Endothelial cell of umbilical vein (primary cell): Measurements from ENCODE around the gene KRTAP10-11. TPM values are rescaled to one million over a fixed set of nuclear protein-coding genes. Genes with fewer than 3 reads are reported as not detected.

Experiments
- BruUV-seq: library from RNA; stranded (reverse); fragments of 400-500 nt; replicated peaks from 2 replicates; lab custom pipeline; 2021; lab: Mats Ljungman, UMichigan
- CTCF ChIA-PET: fragments of 300-600, 350-600 bp; sonication (Branson Sonifier 250); formaldehyde crosslinking; loops from one replicate; lab custom pipeline; 2021; ENCODE audit warnings: antibody characterized with exemption, inconsistent platforms; lab: Charles Lee
- POLR2A ChIA-PET: fragments of 300-600, 350-600 bp; sonication (Branson Sonifier 250); formaldehyde crosslinking; loops from one replicate; lab custom pipeline; 2021; ENCODE audit warnings: antibody characterized with exemption, inconsistent platforms; lab: Charles Lee
- DNase-seq: peaks from one replicate; pipeline ENCODE4 v3.0.0-alpha.2; 2011; ENCODE audit warnings: low read depth, low spot score
- FAIRE-seq: peaks from 2 replicates; lab custom pipeline; 2011; peaks lifted over from hg19 to GRCh38; lab: Jason Lieb, UNC
- H2AFZ ChIP-seq: 2 replicates; pipeline ENCODE4 v1.6.0; 2012; ENCODE audit warnings: low read depth, low read length, control low read depth, inconsistent platforms
- H3K27ac ChIP-seq: 2 replicates; pipeline ENCODE4 v1.5.1; 2011; ENCODE audit warnings: low read depth, mild to moderate bottlenecking, control low read depth, low read length, moderate library complexity; ENCODE audit not compliant: insufficient read depth
- H3K27me3 ChIP-seq, 2 experiments: 2 replicates each; pipeline versions ENCODE4 v1.6.0 to v1.6.1; 2011; ENCODE audit warnings: low read length in 2 of 2, mixed read lengths in 1 of 2; ENCODE audit not compliant: control insufficient read depth in 2 of 2, insufficient read depth in 2 of 2
- H3K36me3 ChIP-seq, 2 experiments: 2 replicates in 1 of 2; 3 replicates in 1 of 2; pipeline ENCODE4 v1.5.1; 2011; ENCODE audit warnings: low read length in 2 of 2, mild to moderate bottlenecking in 1 of 2, moderate library complexity in 1 of 2; ENCODE audit not compliant: control insufficient read depth in 2 of 2, insufficient read depth in 2 of 2; ENCODE audit errors: extremely low read depth in 1 of 2
- H3K4me1 ChIP-seq: 3 replicates; pipeline ENCODE4 v1.5.1; 2011; ENCODE audit warnings: mild to moderate bottlenecking, low read length; ENCODE audit not compliant: control insufficient read depth, insufficient read depth; ENCODE audit errors: extremely low read depth
- H3K4me2 ChIP-seq: 2 replicates; pipeline ENCODE4 v1.6.1; 2011; ENCODE audit warnings: low read length, control low read depth, mixed read lengths; ENCODE audit not compliant: insufficient read depth
- H3K4me3 ChIP-seq, 3 experiments: fragments of 200-600 bp in 1 of 3; sonication (generic), shearing (Covaris generic) in 1 of 3; replicated peaks in 1 of 3; 2 replicates each; pipeline ENCODE4 v1.5.1; 2011 to 2016; ENCODE audit warnings: control low read depth in 3 of 3, low read length in 3 of 3, mild to moderate bottlenecking in 2 of 3, inconsistent platforms in 1 of 3, low read depth in 1 of 3, moderate library complexity in 1 of 3; ENCODE audit not compliant: insufficient read depth in 1 of 3
- H3K79me2 ChIP-seq: 2 replicates; pipeline ENCODE4 v1.6.0; 2012; ENCODE audit warnings: low read length, inconsistent platforms; ENCODE audit not compliant: control insufficient read depth, insufficient read depth
- H3K9ac ChIP-seq: replicated peaks from 2 replicates; pipeline ENCODE3; 2011; ENCODE audit warnings: low read length, control low read depth; ENCODE audit not compliant: insufficient read depth; ENCODE audit errors: extremely low read depth
- H3K9me1 ChIP-seq: replicated peaks from 3 replicates; pipeline ENCODE4 v1.6.0; 2011; ENCODE audit warnings: mild to moderate bottlenecking, low read length; ENCODE audit not compliant: control insufficient read depth, insufficient read depth; ENCODE audit errors: extremely low read depth
- H3K9me3 ChIP-seq: replicated peaks from 2 replicates; pipeline ENCODE4 v1.5.1; 2012; ENCODE audit warnings: low read length, inconsistent platforms; ENCODE audit not compliant: control insufficient read depth, insufficient read depth
- H4K20me1 ChIP-seq: replicated peaks from 2 replicates; pipeline ENCODE3; 2011; ENCODE audit warnings: mild to moderate bottlenecking, low read length; ENCODE audit not compliant: control insufficient read depth, insufficient read depth; ENCODE audit errors: extremely low read depth
- CTCF ChIP-seq, 2 donors: IDR thresholded peaks; 1 replicate in 1 of 2; 2 replicates in 1 of 2; pipeline ENCODE4 v1.5.1; 2011; ENCODE audit warnings: low read length in 2 of 2, mild to moderate bottlenecking in 2 of 2, moderate library complexity in 2 of 2, control low read depth in 1 of 2, inconsistent platforms in 1 of 2, low read depth in 1 of 2; ENCODE audit not compliant: insufficient read depth in 1 of 2; ENCODE audit errors: extremely low read depth in 1 of 2
- EZH2 ChIP-seq: IDR thresholded peaks from 2 replicates; pipeline ENCODE4 v1.6.1; 2012; ENCODE audit warnings: borderline replicate concordance, low read depth, mild to moderate bottlenecking, moderate library complexity, low read length, inconsistent platforms; ENCODE audit not compliant: severe bottlenecking
- FOS ChIP-seq: IDR thresholded peaks from 2 replicates; pipeline ENCODE4 v1.6.1; 2011; ENCODE audit warnings: mild to moderate bottlenecking, low read length, moderate library complexity, borderline replicate concordance; ENCODE audit not compliant: insufficient read depth
- GATA2 ChIP-seq: IDR thresholded peaks from 2 replicates; pipeline ENCODE4 v1.7.0; 2011; ENCODE audit warnings: low read depth, mild to moderate bottlenecking, moderate library complexity, mixed read lengths, low read length; ENCODE audit not compliant: insufficient read length, insufficient read depth
- JUN ChIP-seq: IDR thresholded peaks from 2 replicates; pipeline ENCODE4 v1.6.1; 2011; ENCODE audit warnings: borderline replicate concordance, low read depth; ENCODE audit not compliant: insufficient read length, insufficient read depth
- MAX ChIP-seq: IDR thresholded peaks from 2 replicates; pipeline ENCODE4 v1.6.1; 2011; ENCODE audit not compliant: insufficient read depth, insufficient read length
- MYC ChIP-seq: IDR thresholded peaks from one replicate; pipeline ENCODE4 v1.6.1; 2011; ENCODE audit warnings: mild to moderate bottlenecking, low read depth, low read length
- POLR2A ChIP-seq: IDR thresholded peaks from 2 replicates; pipeline ENCODE4 v1.6.1; 2012; ENCODE audit warnings: low read depth, mild to moderate bottlenecking, control low read depth, low read length
- POLR2AphosphoS5 ChIP-seq: IDR thresholded peaks from 2 replicates; pipeline ENCODE4 v1.6.1; 2012; ENCODE audit warnings: low read depth, mild to moderate bottlenecking, control low read depth, low read length, moderate library complexity; ENCODE audit not compliant: insufficient read depth
- dilution Hi-C: fragments of 300-500 bp; cut with MboI; formaldehyde crosslinking; loops from one replicate; pipeline ENCODE4 v1.15.0; 2019; ENCODE audit warnings: low sequenced_read_pairs; ENCODE audit not compliant: extremely low pct_ligation_motif_present
- intact Hi-C: fragments of 100-400 bp; cut with micrococcal nuclease; formaldehyde crosslinking; loops from one replicate; pipeline ENCODE4 v1.10.0; 2022
- polyA plus RNA-seq, 4 experiments: library from polyadenylated mRNA; depleted of rRNA in 3 of 4; stranded (reverse) in 3 of 4; unstranded in 1 of 4; fragments of >200 nt; gene quantifications; 2 replicates each; pipeline versions ENCODE4 v1.2.1 to v1.2.3, GENCODE V29; 2011 to 2012; ENCODE audit warnings: missing spikeins in 1 of 4
- total RNA-seq: library from RNA; stranded (reverse); gene quantifications from 2 replicates; pipeline ENCODE4 v1.2.3, GENCODE V29; 2021

Gene KRTAP10-11
- total and polyA plus RNA-seq, 2 donors (not counting 3 experiments of a cell fraction or from before 2014, with no cell fraction given), result not detected

- H3K27ac ChIP-seq, result no peak within 1 kb of the TSS
- POLR2A ChIA-PET, result no interaction called here
- CTCF ChIA-PET, result interaction anchor here (1.0 to 1.5 kb wide), 2 partner anchors 9 to 74 kb away, joined by 3 to 4 read pairs; no protein-coding TSS in a partner anchor
- TF ChIP-seq GATA2 (no peak), POLR2A (no peak)
- DNase-seq (no peak), FAIRE-seq (no peak)
- H3K4me1 ChIP-seq, result no peaks in the 10 kb centered on the region
- H4K20me1 ChIP-seq, result no peaks in the 10 kb centered on the region
- dilution Hi-C loops, result no loop called here
- H3K9ac ChIP-seq, result no peak within 1 kb of the TSS
- no peak within 1 kb of the TSS for H3K4me3 ChIP-seq
- no peaks in the 10 kb centered on the region for H3K9me1 ChIP-seq
- no peak within 1 kb of the TSS for H2AFZ ChIP-seq
- no TSS peak for BruUV-seq
- peaks cover 2 to 4% of the 10 kb centered on the region in 2 experiments for H3K27me3 ChIP-seq
- no peaks in the 10 kb centered on the region for H3K9me3 ChIP-seq
- H3K36me3 ChIP-seq, result no peaks in the 10 kb centered on the region
- no peak within 1 kb of the TSS for H3K4me2 ChIP-seq
- intact Hi-C loops, result no loop called here
- no peaks in the 10 kb centered on the region for H3K79me2 ChIP-seq
Measured at GRCh38 chr21:44666401-44667320, 20.4 kb downstream of the KRTAP10-11 start, which contains the start of gene KRTAP12-2. Gene KRTAP12-2, minus strand, starts transcription at chr21:44666927. Its CDS starts 41 bp downstream, at chr21:44666886.

- ChIA-PET POLR2A (no interaction called here), CTCF (interaction anchor here (1.5 kb wide), 1 partner anchor 73 kb away, joined by 4 read pairs; no protein-coding TSS in a partner anchor)
- dilution Hi-C loops (no loop called here), intact Hi-C loops (no loop called here)
- Histone ChIP-seq H3K9ac (no peak overlapping the region), H3K36me3 (no peaks in the 10 kb centered on the region), H3K9me3 (no peaks in the 10 kb centered on the region), H3K79me2 (no peaks in the 10 kb centered on the region), H2AFZ (no peak overlapping the region), H3K27ac (no peak overlapping the region), H4K20me1 (no peaks in the 10 kb centered on the region), H3K9me1 (no peaks in the 10 kb centered on the region), H3K4me2 (no peak overlapping the region), H3K4me1 (no peaks in the 10 kb centered on the region), H3K27me3 (peaks cover 0 to 2% of the 10 kb centered on the region in 2 experiments), H3K4me3 (no peak overlapping the region)
- BruUV-seq, result no TSS peak
- DNase-seq (no peak), FAIRE-seq (no peak)
- TF ChIP-seq POLR2A (no peak), GATA2 (no peak), MYC (no peak), CTCF (IDR thresholded peaks at IDR 0.05; ENCODE audit: extremely low read depth in 1 of 2, insufficient read depth in 1 of 2, low read depth in 1 of 2, low read length in 2 of 2) (no peak), EZH2 (no peak), MAX (no peak), POLR2AphosphoS5 (no peak), JUN (no peak), FOS (no peak)
Measured at GRCh38 chr21:44667612-44668011, 21.4 kb downstream of the KRTAP10-11 start.
